Anterior cingulate cortex (tissue), 58 donors: ENCODE results near the gene ASS1.
A peak's percentile ranks its signal among the peaks of the same experiment; 100 is the strongest.

Experiments used
- DNase-seq, 58 donors: peaks; one replicate each; lab custom pipeline; 2025; lab: John Stamatoyannopoulos, UW

Gene ASS1

GRCh38 chr9:130417602-130418001 lies 27.2 kb upstream of the ASS1 start:
- DNase-seq: no peak

GRCh38 chr9:130418776-130419175 lies 26.0 kb upstream of the ASS1 start:
- no peak for DNase-seq

DNA sequence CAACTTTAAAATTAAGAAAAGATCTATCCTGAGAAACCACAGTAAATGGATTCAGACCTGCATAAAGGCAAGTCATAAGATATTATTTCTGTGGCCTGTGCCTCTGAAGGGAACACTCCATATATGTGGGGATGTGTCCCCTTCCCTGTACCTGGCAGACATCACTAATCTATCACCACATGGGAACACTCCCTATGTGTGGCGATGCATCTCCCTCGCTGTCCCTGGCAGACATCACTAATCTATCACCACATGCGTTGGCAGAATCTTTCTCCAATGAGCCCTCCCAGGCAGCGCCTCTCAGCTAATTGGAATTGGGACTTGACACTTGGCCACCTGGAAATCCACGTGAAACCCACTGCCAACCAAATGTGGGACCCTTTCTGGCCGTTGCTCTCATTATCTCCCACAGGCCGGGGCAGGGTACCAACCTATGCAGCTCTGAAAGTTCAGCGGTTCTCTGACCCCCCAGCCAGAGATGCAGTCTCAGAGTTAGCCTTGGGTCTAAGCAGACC lies 25.2 kb upstream of the ASS1 start:
- no peak for DNase-seq

GRCh38 chr9:130421154-130421801 lies 23.5 kb upstream of the ASS1 start:
- DNase-seq: no peak

- DNase-seq: peak in 22 of 58 donors; percentile 13 to 61 (median 26)
These were observed 22.9 kb upstream of the ASS1 start for GRCh38 chr9:130421802-130422276.

DNA sequence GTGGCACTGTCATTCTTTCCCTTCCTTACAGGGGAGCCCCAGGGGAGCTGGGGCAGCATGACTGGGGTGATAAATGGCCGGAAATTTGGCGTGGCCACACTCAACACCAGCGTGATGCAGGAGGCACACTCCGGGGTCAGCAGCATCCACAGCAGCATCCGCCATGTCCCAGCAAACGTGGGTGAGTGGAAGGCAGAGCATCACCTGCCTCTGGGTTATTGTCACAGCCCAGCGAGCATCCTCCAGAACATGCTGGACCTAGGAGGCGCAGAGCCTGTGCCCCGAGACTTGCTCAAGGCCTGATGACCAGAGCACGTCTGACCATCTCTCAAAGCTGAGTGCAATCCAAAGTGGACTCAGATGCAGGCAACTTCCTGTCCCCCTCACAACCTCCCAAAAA lies 22.2 kb upstream of the ASS1 start:
- DNase-seq: no peak

DNA sequence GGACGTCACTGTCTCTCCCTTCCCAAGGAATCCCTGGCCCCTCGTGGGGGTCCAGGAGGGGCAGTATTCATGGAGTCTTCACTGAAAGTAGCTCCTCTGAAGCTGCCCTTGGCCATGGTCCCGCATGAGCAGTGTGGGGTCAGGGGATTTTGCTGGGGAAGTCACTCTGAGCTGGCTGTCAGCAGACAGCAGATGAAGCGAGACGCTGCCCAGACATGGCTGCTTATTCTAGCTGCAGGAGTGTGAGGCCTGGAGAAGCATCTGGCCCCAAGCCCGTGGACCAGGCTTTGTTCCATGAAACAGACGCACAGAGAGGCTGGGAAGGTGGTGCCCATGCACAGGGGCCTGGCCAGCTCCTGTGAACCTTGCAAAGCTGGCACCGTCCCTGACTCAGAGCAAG lies 21.5 kb upstream of the ASS1 start:
- peak in 7 of 58 donors; percentile 5 to 25 (median 13) for DNase-seq

- DNase-seq: no peak
These were observed 19.9 kb upstream of the ASS1 start for GRCh38 chr9:130424595-130425454.

DNA sequence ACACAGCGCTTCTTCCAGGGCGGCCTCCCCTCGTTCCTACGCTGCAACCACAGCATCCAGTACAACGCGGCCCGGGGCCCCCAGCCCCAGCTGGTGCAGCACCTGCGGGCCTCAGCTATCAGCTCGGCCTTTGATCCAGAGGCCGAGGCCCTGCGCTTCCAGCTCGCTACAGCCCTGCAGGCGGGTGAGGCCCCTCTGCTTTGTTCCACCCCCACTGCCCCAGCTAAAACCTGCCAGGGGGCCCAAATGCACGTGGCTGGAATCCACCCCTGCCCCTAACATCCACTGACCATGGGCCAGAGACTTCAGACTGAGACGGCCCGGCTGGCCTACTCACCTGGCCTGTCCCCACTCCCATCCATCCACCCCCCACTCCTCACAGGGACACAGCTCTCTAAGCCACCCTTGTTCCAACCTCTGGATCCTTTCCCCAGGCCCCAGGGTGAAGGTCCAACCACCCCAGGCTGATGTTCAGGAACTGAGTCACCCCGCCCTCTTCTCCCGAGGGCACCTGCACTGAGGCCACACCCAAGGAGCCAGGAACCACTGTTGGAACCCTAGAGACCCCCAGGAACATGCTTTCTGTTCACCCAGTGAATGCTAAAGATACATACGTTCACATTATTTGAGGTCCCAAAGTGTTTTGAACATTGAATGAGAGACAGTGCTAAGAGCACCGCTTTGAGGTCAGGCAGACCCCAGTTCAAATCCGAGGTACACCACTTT lies 18.9 kb upstream of the ASS1 start:
- DNase-seq: no peak

- DNase-seq: no peak
These were observed 18.3 kb upstream of the ASS1 start for GRCh38 chr9:130426467-130426773.

DNA sequence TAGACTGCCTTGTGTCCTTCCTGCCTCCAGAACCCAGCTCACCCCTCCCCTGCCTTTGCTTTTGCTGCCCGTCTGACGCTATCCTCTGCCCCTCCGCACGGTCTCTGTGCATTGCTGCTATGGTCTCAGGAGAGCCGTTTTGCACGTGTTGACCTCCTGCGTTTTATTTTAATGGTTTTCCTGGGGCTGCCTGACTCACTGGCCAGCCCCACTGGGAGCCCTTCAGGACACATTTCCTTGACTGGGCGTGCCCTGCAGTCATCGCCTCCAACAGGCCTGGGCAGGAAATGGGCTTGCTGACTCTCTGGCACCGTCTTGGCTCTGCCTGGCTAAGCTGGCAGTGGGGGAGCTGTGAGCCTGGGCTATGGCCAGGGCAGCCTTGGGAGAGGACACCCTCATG lies 17.9 kb upstream of the ASS1 start:
- DNase-seq: no peak

GRCh38 chr9:130427326-130427725 lies 17.4 kb upstream of the ASS1 start:
- DNase-seq: no peak

DNA sequence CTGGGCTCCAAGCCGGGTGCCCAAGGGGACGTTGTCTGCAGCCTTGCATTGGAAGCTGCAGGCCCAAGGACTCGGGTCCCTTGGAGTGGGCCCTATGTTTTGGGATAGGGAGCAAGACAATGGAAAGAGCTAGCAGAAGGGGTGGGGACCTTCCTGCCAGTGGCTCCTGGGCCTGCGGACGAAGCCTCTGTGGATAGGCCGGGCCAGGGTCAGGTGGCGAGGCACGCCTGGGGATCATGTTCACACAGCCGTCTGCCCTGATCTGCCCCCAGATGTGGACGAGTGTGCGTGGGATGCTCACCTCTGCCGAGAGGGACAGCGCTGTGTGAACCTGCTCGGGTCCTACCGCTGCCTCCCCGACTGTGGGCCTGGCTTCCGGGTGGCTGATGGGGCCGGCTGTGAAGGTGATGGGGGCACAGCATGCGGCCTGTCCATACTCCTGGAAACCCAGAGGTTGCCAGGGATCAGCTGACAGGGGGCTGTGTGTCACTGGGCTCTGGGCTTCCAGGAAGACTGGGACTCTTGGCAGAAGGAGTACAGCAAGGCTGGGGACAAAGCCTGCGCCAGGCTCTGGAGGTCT lies 16.6 kb upstream of the ASS1 start:
- no peak for DNase-seq

DNA sequence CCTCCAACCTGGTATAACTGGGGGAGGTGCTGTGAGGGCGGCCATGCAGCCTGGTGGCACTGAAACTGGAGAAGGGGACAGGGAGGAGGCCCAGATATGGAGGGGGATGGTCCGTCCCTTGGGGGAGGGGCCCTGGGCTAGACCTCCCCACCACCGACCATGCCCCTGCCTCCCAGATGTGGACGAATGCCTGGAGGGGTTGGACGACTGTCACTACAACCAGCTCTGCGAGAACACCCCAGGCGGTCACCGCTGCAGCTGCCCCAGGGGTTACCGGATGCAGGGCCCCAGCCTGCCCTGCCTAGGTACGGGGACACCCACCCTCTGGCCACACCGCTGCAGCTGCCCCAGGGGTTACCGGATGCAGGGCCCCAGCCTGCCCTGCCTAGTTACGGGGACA lies 15.4 kb upstream of the ASS1 start:
- no peak for DNase-seq

DNA sequence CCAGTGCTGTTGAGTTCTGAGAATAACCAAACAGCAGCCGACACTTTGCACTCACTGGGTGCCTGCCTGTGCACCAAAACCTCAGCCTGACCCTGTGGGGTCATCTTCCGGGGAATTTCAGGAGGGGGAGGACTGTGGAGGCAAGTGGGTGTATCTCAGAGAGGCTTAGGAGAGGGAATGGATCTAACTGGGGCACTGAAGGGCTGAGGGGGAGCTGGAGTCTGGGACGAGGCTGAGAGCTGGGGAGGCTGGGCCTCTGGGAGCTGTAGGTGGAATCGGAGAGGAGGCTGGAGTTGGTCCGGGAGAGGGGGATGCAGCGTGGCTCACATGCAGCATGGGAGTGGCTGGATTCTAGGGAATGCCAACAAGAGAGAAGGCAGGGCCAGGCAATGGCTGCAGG lies 14.9 kb upstream of the ASS1 start:
- no peak for DNase-seq

DNA sequence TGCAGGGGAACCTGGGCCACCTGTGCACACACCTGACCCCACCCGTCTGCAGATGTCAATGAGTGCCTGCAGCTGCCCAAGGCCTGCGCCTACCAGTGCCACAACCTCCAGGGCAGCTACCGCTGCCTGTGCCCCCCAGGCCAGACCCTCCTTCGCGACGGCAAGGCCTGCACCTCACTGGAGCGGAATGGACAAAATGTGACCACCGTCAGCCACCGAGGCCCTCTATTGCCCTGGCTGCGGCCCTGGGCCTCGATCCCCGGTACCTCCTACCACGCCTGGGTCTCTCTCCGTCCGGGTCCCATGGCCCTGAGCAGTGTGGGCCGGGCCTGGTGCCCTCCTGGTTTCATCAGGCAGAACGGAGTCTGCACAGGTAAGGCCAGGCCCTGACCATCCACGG lies 14.5 kb upstream of the ASS1 start:
- DNase-seq: no peak

DNA sequence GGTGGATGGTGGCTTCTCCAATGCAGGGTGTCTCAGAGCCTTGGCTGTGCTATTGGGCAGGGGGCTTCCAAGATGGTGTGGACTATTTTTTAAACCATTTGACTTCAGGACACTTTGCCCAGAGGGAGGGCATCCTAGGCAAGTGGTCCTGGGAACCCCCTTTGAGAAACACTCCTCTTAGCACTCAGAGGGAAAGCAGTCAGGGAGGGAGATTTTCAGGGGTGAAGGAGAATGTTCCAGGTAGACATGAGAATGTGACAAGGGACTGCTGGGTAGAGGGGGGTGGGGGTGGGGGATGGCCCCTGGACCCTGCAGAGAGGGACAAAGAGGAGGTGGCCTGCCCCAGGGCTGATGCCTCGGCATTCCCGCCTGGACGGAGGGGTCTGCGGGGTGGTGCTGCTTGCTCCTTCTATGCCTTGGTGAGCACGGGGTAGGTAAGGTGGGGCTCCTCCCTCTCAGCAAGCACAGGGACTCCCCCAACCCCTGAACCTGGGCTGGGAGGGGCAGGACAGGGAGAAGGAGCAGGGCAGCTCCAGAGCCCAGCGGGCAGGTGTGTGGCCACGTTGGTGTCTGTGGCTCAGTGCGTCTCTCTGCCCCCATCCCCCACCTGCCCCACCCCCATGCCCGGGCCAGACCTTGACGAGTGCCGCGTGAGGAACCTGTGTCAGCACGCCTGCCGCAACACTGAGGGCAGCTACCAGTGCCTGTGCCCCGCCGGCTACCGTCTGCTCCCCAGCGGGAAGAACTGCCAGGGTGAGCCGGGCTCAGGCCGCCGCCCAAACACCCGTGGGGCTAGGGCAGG lies 13.8 kb upstream of the ASS1 start:
- no peak for DNase-seq

GRCh38 chr9:130431536-130432303 lies 13.0 kb upstream of the ASS1 start:
- DNase-seq: no peak

DNA sequence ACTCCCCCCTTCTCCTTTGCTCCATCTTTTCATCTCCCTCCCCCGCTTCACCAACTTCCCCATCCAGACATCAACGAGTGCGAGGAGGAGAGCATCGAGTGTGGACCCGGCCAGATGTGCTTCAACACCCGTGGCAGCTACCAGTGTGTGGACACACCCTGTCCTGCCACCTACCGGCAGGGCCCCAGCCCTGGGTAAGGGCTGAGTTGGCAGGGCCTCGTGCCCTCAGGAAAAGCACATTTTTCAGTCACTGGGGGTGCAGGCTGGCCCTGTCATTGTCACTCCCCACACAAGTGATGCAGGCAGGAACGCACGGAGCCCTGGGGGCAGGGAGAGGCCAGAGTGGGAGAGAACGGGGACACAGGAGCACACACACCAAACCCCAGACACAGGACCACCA lies 12.4 kb upstream of the ASS1 start:
- no peak for DNase-seq
